Fibroblast of gingiva (primary cell): ENCODE measurements around the gene TMEM81.

Experiments used
- DNase-seq: peaks from one replicate; pipeline ENCODE4 v3.0.0-alpha.2; 2011; ENCODE audit warnings: low read depth

TMEM81 gene, protein sequence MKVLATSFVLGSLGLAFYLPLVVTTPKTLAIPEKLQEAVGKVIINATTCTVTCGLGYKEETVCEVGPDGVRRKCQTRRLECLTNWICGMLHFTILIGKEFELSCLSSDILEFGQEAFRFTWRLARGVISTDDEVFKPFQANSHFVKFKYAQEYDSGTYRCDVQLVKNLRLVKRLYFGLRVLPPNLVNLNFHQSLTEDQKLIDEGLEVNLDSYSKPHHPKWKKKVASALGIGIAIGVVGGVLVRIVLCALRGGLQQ

DNA sequence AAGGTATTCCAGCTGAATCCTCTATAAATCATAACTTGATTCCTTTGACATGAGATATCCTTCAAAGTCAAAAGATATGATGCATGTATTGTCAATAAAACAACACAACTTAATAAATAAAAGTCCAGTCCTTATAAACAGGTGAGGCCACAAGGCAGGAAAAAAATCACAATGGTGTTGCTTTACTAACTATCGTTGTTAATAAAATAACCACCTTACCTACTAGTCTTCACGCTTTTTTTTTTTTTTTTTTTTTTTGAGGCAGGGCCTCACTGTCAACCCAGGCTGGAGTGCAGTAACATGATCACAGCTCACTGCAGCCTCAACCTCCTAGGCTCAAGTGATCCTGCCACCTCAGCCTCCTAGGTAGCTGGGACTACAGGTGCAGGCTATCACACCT lies at the start of gene TMEM81:
Gene TMEM81, minus strand, starts transcription at position 101 of the 400 bp plus-strand sequence. CDS start 140 bp downstream, outside the sequence.
- no peak for DNase-seq

DNA sequence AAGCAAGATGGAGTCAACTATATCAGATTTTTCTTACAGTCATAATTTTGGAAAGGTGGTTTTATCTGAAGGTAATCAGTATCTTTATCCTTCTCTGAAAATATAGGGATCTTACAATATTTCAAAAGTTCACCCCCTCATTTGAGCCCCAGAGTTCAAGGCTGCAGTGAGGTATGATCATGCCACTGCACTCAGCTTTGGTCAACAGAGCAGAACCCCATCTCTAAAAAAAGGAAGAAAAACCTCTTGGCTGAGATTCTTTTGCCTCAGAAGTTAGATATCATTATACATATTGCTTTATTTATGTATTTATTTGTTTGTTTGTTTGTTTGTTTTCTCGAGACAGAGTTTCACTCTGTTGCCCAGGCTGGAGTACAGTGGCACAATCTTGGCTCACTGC lies 49.0 kb upstream of the TMEM81 start:
- DNase-seq: no peak

DNA sequence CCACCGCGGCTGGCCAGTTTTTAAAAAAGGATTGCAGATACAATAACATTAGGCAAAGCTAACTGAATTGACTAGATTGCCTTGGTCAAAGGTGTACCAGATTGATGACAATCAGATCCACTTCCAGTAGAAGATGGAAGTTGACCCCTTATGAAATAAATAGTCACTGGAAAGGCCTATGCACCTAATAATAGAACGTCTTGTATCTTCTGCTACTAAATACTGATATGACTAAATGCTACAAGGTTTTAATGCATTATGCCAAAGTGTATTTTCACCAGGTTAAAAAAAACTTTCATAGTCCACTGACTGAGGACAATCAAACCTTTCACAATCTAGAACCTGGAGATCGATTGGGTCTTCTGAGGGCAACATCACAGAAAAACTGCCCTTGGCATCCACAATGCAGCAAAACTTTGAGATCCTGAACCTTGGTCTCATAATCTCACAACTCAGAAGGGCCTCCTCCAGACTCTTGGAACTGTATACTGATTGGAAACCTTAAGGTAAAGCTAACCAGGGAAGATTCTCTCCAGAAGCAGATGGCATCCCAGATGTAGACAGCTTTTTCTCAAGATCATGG lies 45.3 kb upstream of the TMEM81 start:
- DNase-seq: no peak

DNA sequence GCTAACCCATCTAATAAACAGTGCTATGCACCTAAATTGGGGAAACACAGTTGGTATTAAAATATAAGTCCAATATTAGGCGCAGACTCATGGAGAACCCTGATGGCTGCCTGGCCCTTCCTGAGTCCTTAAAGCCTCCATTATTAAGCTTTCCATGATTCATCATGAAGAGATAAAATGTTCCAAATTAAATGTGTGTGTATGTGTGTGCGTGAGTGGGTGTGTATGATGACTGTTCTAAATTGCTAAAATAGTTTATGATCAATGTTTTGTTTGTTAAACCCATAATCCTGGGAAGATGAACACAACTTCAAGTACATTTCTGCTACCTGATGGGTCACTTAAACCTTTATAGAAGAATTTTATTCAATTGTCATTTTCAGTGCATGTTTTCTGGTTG lies 43.8 kb upstream of the TMEM81 start:
- DNase-seq: no peak

DNA sequence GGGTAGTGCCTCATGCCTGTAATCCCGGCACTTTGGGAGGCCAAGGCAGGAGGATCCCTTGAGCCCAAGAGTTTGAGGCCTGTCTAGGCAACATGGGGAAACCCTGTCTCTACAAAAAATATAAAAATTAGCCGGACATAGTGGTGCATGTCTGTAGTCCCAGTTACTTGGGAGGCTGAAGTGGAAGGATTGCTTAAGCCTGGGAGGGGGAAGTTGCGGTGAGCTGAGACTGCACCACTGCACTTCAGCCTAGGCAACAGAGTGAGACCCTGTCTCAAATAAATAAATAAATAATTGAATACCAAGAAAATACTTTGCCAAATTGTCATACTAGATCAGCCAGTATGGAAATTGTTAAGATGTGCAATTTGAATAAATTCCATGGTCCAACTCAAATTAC lies 43.4 kb upstream of the TMEM81 start:
- no peak for DNase-seq

DNA sequence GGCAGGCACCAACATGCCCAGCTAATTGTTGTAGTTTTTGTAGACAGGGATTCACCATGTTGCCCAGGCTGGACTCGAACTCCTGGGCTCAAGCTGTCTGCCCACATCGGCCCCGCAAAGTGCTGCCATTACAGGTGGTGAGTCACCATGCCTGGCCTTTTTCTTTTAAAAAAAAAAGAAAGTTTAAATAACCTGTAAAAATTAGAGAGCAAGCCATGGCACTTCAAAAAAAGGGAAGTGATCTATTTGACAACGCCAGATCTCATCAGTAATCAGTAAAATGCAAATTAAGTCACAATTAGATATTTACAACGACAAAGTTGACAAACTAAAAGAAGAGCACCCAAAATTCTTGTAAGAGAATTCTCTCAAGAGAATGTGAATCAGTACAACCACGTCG lies 40.5 kb upstream of the TMEM81 start:
- DNase-seq: no peak

DNA sequence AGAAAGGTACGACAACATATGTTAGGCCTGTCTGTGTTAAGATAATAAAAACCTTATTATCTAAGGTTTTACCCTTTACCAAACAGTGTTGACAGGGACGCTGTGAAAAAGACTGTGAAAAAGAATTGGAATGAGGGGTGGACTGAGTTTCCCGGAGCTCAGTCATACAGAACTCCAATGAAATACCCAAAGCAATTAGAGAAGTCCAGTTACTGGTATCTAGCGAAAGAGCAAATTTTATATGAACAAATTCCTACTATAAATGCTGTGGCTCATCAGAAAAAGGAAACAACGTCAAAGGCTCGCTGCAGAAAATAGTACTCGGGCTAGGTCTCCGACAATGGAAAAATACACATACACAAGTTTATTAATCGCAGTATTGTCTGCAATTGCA lies 38.2 kb upstream of the TMEM81 start:
- no peak for DNase-seq

DNA sequence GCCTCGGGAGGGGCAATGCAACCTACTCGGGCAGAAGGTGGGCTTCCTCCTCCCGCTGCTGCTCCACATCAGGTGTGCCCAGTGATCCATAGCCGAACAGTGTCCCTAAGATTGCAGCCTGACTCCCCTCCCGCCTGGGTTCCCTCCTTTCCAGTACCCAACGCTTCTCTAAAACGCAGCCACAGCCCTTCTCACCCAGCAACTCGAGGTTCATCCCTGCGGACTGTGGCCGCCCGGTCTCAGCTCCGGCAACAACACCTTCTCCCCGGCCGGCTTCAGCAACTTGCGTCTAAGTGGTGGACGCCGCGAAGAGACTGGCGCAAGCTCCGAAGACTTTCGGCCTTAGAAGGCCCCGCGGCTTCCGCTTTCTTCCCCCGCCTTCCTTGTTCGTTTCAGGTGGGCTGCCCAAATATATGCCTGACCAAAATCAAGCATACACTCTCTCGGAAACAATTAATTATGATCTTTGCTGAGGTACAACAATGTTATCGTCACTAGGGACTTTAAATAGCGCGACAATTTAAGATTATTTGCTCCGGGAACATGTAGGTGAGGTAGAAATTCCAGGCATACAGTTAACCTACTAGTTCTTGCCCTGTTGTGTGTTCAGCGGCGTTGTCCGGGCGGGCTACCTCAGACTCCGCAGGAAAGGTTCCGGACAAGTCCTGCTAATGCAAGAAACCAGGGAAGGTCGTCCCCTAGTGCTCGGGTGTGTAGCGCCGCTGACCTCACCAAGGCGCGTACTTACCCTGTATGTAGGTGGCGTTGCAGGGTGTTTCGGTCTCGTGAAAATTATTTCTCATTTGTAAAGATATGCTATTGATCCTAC lies 37.6 kb upstream of the TMEM81 start, which contains the start of gene RBBP5:
Gene RBBP5, minus strand, starts transcription at position 319 of the 829 bp plus-strand sequence. Its CDS starts 105 bp downstream, at position 214.
- peak; percentile 99 for DNase-seq

DNA sequence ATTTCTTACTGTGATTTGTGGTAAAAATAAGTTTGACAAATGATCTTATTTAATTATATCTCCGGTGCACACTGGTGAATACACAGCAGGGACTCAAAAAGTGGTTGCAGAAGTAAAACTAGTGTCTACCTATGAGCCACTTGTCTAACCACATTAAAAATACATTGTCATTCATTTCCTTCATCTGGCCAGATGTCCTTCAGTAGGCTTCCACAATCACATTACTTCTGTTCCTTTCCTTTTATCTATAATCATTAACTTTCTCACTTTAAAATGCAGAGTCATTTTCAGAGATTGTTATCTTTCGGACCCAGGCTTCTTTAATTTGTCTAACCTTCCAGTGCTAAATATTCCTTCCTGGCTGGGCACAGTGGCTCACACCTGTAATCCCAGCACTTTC lies 34.5 kb upstream of the TMEM81 start:
- no peak for DNase-seq

DNA sequence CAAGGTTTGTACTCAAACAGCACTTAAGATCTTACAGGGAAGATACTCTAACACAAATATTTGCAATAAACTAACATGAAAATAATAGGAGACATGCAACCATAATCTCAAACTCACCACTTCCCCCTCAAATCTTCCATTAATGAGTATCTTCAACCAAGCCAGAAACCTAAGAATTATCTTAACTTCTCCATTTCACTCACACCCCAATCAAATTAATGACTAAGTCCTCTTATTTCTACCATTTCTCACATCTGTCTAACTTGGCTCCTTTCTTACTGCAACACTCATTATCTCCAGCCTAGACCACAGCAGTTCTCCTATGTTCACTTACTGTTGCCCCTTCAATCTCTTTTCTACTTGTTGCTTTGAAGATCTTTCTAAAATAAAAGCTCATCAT lies 27.1 kb upstream of the TMEM81 start:
- DNase-seq: no peak

DNA sequence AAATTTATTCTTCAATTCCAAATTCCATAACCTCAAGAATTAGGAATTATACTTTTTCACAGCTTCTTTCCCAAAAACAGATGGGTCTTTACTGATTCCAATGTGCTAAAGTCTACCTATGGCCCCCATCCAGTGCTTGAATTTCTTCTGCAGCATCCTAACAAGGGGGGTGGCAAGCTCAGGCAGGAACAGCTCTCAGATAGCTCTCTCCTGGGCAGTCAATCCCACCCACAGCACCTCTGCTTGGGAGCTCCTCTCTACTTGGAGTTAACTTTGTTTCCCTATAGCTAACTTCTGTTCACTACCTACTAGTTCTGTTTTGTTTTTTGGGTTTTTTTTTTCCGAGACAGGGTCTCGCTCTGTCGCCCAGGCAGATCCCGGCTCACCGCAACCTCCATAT lies 25.5 kb upstream of the TMEM81 start:
- no peak for DNase-seq

DNA sequence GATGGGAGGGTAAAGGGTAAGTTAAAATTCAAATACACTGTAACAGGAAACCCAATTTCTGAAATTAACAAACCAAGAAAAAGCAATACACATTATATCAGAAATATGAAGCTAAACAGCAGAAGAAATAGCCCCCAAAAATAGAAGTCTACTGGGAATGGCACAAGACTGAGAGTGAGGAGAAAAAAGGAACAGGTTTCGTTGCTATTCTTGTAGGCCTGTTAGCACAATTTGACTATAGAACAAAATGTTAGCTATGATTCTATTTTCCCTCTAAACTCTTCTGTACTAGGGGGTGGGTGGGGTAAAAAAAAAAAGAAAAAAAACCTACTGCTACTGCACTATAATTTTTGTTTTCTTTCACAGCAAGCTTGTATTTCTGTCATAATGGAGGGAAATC lies 25.0 kb upstream of the TMEM81 start:
- DNase-seq: no peak

DNA sequence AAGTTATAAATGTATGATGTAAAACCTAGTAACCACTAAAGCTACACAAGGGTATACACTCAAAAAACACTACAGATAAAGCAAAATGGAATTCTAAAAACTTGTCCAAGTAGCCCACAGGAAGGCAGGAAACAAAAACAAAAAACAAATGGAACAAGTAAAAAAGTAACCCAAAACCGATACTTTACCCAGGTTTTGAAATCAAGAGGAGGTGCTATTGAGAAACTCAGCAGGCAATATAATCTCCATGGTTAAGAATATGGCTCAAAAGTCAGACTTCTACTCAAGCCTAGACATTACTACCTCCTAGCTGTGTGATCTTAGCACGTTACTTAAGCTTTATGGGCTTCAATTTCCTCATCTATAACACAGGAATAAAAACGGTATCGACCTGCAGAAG lies 24.2 kb upstream of the TMEM81 start:
- DNase-seq: peak; percentile 81

DNA sequence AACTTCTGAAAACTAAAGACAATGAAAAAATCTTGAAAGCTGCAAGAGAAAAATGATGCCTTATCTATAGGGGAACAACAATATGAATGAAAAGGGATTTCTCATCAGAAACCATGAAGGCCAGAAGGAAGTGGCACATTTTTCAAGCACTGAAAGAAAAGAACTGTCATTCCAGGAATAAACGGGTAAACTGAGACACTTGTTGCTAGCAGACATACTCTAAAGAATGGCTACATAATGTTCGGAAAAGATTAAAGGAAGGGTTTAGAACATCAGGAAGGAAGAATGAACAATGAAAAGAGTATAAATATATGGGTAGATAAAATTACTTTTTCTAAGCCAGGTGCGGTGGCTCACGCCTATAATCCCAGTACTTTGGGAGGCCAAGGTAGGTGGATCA lies 23.1 kb upstream of the TMEM81 start:
- no peak for DNase-seq

DNA sequence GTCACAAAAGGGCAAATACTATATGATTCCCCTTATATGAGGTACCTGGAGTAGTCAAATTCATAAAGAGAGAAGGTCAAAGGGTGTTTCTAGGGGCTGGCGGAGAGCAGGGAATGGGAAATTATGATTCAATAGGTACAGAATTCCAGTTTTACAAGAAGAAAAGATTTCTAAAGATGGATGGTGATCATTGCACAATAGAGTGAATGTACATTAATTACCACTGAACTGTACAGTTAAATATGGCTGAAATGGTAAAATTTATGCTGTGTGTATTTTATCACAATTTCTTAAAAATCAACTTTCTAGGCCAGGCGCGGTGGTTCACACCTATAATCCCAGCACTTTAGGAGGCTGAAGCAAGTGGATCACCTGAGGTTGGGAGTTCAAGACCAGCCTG lies 18.1 kb upstream of the TMEM81 start:
- DNase-seq: no peak

DNA sequence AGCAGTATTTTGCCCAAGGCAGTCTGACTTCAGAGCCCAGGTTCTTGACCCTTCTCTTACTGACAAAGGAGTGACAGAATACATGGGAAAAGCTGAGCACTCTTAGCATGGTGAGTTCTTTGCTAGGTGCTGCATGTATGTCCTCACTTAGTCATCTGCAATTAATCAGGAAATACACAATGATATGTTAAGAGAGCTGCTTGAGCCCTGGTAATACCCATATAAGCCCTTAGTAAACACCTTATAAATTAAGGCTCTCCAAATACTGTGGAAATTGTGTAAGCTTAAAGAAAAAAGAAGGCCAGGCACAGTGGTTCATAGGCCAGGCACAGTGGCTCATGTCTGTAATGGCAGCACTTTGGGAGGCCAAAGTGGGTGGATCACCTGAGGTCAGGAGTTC lies 14.0 kb upstream of the TMEM81 start:
- no peak for DNase-seq

DNA sequence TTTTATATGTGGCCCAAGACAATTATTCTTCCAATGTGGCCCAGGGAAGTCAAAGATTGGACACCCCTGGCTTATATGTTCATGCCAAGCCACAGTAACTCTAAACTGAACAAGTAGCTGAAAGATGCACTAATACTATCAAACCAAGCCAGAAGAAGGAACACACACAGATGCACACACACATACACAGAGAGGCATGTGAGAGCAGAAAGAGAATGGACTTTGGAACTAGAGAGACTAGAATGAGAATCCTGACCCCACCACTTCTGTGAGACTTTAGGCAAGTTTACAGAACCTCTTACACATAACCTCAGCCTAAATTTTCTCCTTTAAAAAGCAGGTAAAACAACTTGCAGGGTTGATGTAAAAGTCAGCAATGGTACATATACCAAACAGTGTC lies 11.2 kb upstream of the TMEM81 start:
- no peak for DNase-seq

DNA sequence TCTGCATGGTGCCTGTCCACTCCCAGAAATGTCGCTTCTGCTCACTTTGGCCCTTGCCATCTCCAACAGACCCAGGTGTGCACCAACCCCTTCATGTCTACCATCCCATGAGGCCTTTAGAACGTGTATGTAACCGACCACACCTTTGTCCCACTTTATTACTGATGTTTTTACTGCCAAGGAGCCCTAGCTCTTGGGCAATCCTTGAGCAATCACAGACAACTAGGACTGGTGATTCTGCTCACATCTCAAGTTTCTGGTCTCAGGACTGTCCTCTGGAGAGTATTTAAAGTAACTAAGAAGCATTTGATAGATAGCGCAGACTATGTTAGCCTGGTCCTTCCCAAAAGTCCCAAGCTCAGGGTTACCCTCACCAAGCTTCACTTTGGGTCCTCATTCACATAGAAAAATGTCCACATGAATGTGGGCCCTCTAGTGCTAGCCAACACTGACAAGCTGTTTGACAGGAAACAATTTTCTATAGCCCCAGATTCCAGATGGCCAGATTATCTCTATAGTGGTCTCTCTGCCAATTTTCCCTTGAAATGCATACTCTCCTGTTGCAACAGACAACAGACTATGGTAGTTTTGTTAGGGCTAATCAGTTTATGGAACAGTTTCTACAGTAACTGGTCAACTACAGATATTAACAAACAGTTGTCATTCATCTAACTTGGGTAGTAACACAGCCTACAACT lies 6.9 kb upstream of the TMEM81 start:
- DNase-seq: peak; percentile 90

DNA sequence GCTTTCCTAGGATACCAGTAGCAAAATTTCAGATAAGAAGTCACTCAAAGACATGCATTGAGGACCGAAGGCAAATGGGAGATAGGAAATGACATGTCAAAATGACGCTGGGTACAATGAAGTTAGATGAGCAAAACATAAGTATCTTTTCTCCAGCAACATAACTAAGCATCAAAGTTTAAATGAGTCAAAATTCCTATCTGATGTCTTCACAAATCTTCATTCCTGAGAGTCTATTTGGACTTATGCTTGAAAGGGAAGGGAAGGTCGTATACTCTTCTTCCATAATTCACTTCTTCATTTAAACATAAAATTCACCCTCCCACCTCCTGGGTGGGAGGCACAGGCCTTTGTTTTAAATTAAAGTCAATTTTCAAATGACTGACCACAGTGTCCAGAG lies 4.1 kb upstream of the TMEM81 start:
- DNase-seq: no peak

DNA sequence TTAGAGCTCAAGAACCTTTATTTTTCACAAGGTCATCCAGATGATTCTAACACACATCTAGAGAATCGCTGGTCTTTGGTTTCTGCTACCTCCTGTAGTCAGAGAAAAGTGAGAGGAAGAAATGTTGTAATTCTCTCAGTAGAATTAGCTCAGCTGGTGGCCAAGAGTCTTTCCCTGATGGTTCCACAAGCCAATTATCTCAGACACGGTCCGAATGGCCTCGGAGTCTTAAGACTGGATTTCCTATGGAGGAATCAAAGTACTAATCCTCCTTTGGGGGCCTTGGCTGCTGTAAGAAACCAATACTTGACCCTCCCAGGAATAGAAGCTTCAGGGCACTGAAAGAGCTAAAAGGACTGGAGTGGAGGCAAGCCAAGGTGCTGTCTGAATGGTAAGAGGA lies 1.8 kb downstream of the TMEM81 start:
- no peak for DNase-seq

DNA sequence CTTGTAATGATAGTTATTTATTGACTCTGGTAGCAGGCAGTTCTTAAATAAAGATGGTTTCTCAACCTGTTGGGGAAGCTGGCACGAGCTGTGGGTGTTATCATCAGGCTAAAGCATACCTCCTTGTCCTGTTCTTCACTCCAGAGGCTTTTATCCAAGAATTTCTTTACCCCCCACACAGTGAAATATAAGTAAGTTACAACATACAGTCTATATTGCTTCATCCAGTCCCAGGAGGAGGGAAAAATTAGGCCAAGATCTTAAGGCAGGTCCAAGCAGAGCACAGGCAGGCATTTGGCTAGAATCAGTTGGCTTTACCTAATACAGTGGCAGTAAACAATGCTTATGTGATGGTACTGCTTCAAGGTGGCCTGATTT lies 6.3 kb downstream of the TMEM81 start:
- DNase-seq: peak; percentile 87

DNA sequence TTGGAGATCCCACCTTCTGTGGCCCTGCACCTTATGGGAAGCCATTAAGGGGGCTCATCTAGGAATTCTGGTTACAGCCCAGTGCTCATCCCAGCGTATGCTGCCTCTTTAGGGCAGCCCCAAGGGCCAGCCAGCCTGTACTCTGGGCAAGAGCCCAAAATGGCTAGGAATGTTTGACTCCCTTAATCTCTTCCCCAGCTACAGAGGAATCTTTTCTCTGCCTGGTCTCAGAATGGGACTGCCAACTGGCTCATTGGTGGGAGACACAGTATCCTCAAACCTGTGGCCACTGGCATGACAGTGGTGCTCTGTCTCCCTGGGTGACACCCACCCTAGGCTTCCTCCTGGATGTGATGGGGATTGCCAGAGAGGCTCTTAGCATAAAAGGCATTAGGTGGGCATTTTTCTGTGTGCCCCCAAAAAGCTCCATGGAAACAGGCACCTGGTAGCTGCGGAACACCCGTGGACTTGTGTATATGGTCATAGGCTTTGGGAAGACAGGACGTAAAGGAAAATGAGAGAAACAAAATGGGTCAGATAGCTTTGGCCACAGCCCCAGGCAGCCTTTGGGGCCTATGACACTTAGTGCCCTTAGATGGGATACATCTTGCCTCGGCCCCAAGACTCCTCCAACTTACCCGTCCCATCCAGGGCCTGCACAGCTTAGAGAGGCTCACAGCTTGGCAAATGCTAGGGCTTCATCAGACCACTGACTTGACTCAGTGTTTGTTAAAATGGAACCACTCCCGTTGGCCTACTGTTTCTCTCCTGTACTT lies 6.9 kb downstream of the TMEM81 start:
- peak; percentile 43 for DNase-seq
